Parathyroid adenoma (tissue), 2 donors: ENCODE data around the gene PRSS16.

Experiments
- H2AFZ ChIP-seq: fragments of 300-600 bp; sonication (generic); one replicate; pipeline ENCODE4 v1.7.0; 2017; ENCODE audit warnings: antibody characterized with exemption, mild to moderate bottlenecking
- H3K27ac ChIP-seq: fragments of 300-600 bp; sonication (generic); one replicate; pipeline ENCODE4 v1.7.0; 2017
- H3K27me3 ChIP-seq: fragments of 300-600 bp; sonication (generic); one replicate; pipeline ENCODE4 v1.7.0; 2017; ENCODE audit warnings: low read length; ENCODE audit not compliant: control insufficient read depth, insufficient read depth
- H3K36me3 ChIP-seq: fragments of 300-600 bp; sonication (generic); one replicate; pipeline ENCODE4 v1.7.0; 2017; ENCODE audit warnings: low read length; ENCODE audit not compliant: control insufficient read depth, insufficient read depth
- H3K4me1 ChIP-seq: fragments of 300-600 bp; sonication (generic); one replicate; pipeline ENCODE4 v1.7.0; 2017; ENCODE audit warnings: control low read depth
- H3K4me2 ChIP-seq: fragments of 300-600 bp; sonication (generic); one replicate; pipeline ENCODE4 v1.7.0; 2017; ENCODE audit warnings: low read length
- H3K4me3 ChIP-seq: fragments of 300-600 bp; sonication (generic); one replicate; pipeline ENCODE4 v1.7.0; 2017; ENCODE audit warnings: low read depth, low read length
- H3K79me2 ChIP-seq: fragments of 300-600 bp; sonication (generic); one replicate; pipeline ENCODE4 v1.7.0; 2017; ENCODE audit warnings: control low read depth
- H3K9ac ChIP-seq: fragments of 300-600 bp; sonication (generic); one replicate; pipeline ENCODE4 v1.7.0; 2017; ENCODE audit warnings: mild to moderate bottlenecking
- H3K9me3 ChIP-seq: fragments of 300-600 bp; sonication (generic); one replicate; pipeline ENCODE4 v1.7.0; 2017; ENCODE audit warnings: low read length; ENCODE audit not compliant: control insufficient read depth
- TF ChIP-seq, protein P1 (sequence below): fragments of 300-600 bp; sonication (generic); IDR thresholded peaks from one replicate; pipeline ENCODE4 v1.7.0; 2017; ENCODE audit warnings: antibody characterized with exemption, mild to moderate bottlenecking
- donor health status: primary hyperparathyroidism.

Gene PRSS16

DNA sequence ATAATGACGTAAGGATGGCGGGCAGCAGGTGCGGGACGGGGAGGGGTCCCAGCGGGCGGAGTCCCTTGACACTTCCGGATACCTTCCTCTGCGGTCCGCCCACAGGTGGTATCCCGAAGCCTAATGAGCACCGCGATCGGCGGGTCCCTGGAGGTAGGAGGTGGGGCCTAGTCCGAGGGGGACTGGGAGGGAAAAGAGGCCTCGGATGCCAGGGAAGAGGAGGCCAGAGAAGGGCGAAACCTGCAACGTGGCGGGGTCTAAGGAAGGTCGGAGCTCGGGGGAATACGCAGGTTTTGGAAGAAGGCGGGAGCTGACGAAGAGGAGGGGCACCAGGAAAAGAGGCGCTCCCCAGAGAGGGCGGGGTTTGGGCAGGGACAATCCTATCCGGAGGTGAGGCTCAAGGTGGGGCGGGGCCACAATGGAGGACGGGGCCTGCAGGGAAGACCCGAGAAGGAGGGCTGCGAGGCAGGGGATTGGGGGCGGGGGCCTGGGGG lies 3.7 kb downstream of the PRSS16 start:
- H3K9me3 ChIP-seq: no peaks in the 10 kb centered on the region
- H3K4me1 ChIP-seq: no peaks in the 10 kb centered on the region
- H3K4me2 ChIP-seq: peak overlapping the region; percentile 88
- H3K4me3 ChIP-seq: peak overlapping the region; percentile 88
- peak overlapping the region; percentile 87 for H3K27ac ChIP-seq
- H3K27me3 ChIP-seq: no peaks in the 10 kb centered on the region
- peak overlapping the region; percentile 98 for H2AFZ ChIP-seq
- no peaks in the 10 kb centered on the region for H3K79me2 ChIP-seq
- TF ChIP-seq, protein P1, sequence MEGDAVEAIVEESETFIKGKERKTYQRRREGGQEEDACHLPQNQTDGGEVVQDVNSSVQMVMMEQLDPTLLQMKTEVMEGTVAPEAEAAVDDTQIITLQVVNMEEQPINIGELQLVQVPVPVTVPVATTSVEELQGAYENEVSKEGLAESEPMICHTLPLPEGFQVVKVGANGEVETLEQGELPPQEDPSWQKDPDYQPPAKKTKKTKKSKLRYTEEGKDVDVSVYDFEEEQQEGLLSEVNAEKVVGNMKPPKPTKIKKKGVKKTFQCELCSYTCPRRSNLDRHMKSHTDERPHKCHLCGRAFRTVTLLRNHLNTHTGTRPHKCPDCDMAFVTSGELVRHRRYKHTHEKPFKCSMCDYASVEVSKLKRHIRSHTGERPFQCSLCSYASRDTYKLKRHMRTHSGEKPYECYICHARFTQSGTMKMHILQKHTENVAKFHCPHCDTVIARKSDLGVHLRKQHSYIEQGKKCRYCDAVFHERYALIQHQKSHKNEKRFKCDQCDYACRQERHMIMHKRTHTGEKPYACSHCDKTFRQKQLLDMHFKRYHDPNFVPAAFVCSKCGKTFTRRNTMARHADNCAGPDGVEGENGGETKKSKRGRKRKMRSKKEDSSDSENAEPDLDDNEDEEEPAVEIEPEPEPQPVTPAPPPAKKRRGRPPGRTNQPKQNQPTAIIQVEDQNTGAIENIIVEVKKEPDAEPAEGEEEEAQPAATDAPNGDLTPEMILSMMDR: no peak
- peak overlapping the region; percentile 68 for H3K9ac ChIP-seq
- no peaks in the 10 kb centered on the region for H3K36me3 ChIP-seq

DNA sequence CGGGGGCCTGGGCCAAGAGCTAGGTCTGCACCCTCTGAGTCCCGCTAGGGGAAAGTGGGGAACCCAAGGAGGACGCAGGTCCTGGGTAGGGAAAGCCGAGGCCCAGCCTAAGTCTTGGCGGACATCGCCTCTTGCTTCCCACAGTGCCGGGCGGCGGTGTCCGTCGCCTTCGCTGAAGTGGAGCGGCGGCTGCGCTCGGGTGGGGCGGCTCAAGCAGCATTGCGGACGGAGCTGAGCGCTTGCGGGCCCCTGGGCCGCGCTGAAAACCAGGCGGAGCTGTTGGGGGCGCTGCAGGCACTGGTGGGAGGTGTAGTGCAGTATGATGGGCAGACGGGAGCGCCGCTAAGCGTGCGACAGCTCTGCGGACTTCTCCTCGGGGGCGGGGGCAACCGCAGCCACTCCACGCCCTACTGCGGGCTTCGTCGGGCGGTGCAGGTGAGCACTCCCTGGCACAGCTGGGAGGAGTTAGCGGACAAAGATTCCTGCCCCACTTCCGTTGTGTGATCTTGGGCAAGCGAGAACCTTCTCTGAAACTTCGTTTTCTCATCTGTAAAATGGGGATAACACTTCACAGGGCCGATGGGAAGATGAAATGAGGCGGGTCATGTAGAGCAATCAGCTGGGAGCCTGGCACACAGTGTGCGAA lies 4.2 kb downstream of the PRSS16 start:
- Histone ChIP-seq H2AFZ (peak overlapping the region; percentile 83), H3K36me3 (no peaks in the 10 kb centered on the region), H3K79me2 (no peaks in the 10 kb centered on the region), H3K27ac (peak overlapping the region; percentile 87), H3K27me3 (no peaks in the 10 kb centered on the region), H3K4me1 (no peaks in the 10 kb centered on the region), H3K9ac (peak overlapping the region; percentile 41), H3K4me2 (peak overlapping the region; percentile 88), H3K9me3 (no peaks in the 10 kb centered on the region), H3K4me3 (peak overlapping the region; percentile 88)
- TF ChIP-seq, protein P1: peak; percentile 73

DNA sequence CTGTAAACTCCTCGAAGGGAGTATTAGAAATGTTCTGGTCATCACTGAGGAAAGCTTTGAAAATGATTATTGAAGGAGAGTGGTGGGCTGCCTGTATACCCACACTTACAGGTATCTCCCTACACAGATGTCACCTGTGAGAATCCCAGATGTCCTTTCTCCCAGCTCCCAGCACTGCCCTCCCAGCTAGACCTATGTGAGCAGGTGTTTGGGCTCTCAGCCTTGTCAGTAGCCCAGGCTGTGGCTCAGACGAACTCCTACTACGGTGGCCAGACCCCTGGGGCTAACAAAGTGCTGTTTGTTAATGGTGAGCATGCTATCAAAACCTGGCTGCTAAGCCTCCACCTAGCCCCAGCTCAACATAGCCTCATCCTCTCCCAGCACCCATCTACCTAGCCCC lies 7.1 kb downstream of the PRSS16 start:
- no peak overlapping the region for H2AFZ ChIP-seq
- no peaks in the 10 kb centered on the region for H3K79me2 ChIP-seq
- H3K4me1 ChIP-seq: no peaks in the 10 kb centered on the region
- H3K4me2 ChIP-seq: no peak overlapping the region
- TF ChIP-seq, protein P1: no peak
- H3K9me3 ChIP-seq: no peaks in the 10 kb centered on the region
- H3K4me3 ChIP-seq: no peak overlapping the region
- H3K27me3 ChIP-seq: no peaks in the 10 kb centered on the region
- no peaks in the 10 kb centered on the region for H3K36me3 ChIP-seq
- H3K9ac ChIP-seq: no peak overlapping the region
- H3K27ac ChIP-seq: no peak overlapping the region

DNA sequence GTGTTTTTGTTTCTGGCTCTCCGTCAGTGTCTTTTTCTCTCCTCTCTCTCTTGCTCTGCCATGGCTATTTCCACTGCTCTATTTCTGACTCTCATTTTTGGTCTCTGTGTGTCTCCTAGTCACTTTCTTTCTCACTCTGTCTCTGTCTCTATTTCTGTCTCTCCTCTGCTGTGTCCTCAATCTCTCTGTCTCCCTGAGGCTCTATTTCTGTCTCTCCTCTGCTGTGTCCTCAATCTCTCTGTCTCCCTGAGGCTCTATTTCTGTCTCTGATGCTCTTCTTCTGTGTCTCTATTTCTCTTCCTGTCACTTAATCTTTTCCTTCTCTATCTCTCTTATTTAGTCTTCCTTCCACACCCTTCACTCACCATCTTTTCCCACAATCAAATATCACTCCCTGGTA lies 8.4 kb downstream of the PRSS16 start:
- TF ChIP-seq, protein P1: no peak
- Histone ChIP-seq H3K4me2 (no peak overlapping the region), H3K4me3 (no peak overlapping the region), H3K9me3 (no peaks in the 10 kb centered on the region), H3K9ac (no peak overlapping the region), H3K27ac (no peak overlapping the region), H3K36me3 (no peaks in the 10 kb centered on the region), H2AFZ (no peak overlapping the region), H3K79me2 (no peaks in the 10 kb centered on the region), H3K27me3 (peaks cover 3% of the 10 kb centered on the region), H3K4me1 (no peaks in the 10 kb centered on the region)

DNA sequence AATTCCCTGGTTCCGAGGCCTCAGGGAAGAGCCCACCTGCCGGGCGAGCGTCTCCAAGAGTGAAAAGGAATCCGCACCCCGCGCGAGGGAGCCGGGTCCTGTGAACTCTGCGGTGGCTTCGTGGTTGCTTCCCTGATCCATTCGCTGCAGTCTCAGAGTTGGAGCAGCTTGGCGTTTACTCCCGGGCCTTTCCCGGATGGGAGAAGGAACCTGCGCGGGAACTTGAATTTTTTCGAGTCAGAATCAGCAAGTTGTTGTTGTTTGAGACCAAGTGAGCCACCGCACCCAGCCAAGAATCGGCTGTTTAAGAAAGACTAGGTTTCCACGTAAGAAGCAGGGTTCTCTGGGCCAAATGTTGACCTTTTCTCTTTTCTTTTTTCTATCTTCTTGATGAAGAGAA lies 12.9 kb downstream of the PRSS16 start:
- H3K27ac ChIP-seq: no peak overlapping the region
- peaks cover 7% of the 10 kb centered on the region for H3K27me3 ChIP-seq
- no peak overlapping the region for H3K9ac ChIP-seq
- no peak overlapping the region for H2AFZ ChIP-seq
- H3K4me2 ChIP-seq: no peak overlapping the region
- H3K79me2 ChIP-seq: no peaks in the 10 kb centered on the region
- no peaks in the 10 kb centered on the region for H3K36me3 ChIP-seq
- H3K4me1 ChIP-seq: no peaks in the 10 kb centered on the region
- TF ChIP-seq, protein P1: no peak
- no peak overlapping the region for H3K4me3 ChIP-seq
- no peaks in the 10 kb centered on the region for H3K9me3 ChIP-seq
